NK-92 (cell line): ENCODE measurements around the gene PCBP3.
"Not testable (repeated sequence)": the region's sequence is repeated elsewhere in the genome, so short reads cannot be mapped to it uniquely, and the experiment has no call there.

Experiments
- DNase-seq: peaks from one replicate; lab custom pipeline; 2025; ENCODE audit not compliant: unreplicated experiment; lab: John Stamatoyannopoulos, UW

PCBP3 gene

GRCh38 chr21:45643021-45643980 lies at the start of gene PCBP3:
PCBP3 (plus strand) TSS chr21:45643725; CDS start chr21:45850086, 206,361 bp downstream.
- DNase-seq: peak; percentile 89

- no peak for DNase-seq
Measured at GRCh38 chr21:45594721-45595489, 48.6 kb upstream of the PCBP3 start.

- DNase-seq: no peak
Measured at GRCh38 chr21:45595574-45596295, 47.8 kb upstream of the PCBP3 start.

GRCh38 chr21:45596704-45597318 lies 46.7 kb upstream of the PCBP3 start:
- DNase-seq: peak; percentile 9

- no peak for DNase-seq
Measured at GRCh38 chr21:45598109-45598508, 45.4 kb upstream of the PCBP3 start.

- DNase-seq: no peak
Measured at GRCh38 chr21:45598666-45599065, 44.9 kb upstream of the PCBP3 start.

- no peak for DNase-seq
Measured at GRCh38 chr21:45599146-45599581, 44.4 kb upstream of the PCBP3 start.

GRCh38 chr21:45600248-45600647 lies 43.3 kb upstream of the PCBP3 start:
- no peak for DNase-seq

- DNase-seq: no peak
Measured at GRCh38 chr21:45601551-45601950, 42.0 kb upstream of the PCBP3 start.

- DNase-seq: no peak
Measured at GRCh38 chr21:45602106-45602505, 41.4 kb upstream of the PCBP3 start.

GRCh38 chr21:45603481-45603880 lies 40.0 kb upstream of the PCBP3 start:
- DNase-seq: no peak

- not testable (repeated sequence) for DNase-seq
Measured at GRCh38 chr21:45604681-45605080, 38.8 kb upstream of the PCBP3 start.

- DNase-seq: no peak
Measured at GRCh38 chr21:45607021-45607908, 36.3 kb upstream of the PCBP3 start.

GRCh38 chr21:45607909-45608295 lies 35.6 kb upstream of the PCBP3 start:
- no peak for DNase-seq

- not testable (repeated sequence) for DNase-seq
Measured at GRCh38 chr21:45608747-45609470, 34.6 kb upstream of the PCBP3 start.

GRCh38 chr21:45609616-45610015 lies 33.9 kb upstream of the PCBP3 start:
- DNase-seq: not testable (repeated sequence)

GRCh38 chr21:45611296-45611695 lies 32.2 kb upstream of the PCBP3 start:
- DNase-seq: no peak

- DNase-seq: no peak
Measured at GRCh38 chr21:45611939-45612664, 31.4 kb upstream of the PCBP3 start.
